Measurements from ENCODE around the gene RPL32. TPM values are rescaled to one million over a fixed set of nuclear protein-coding genes. Genes with fewer than 3 reads are reported as not detected.

The RPL32 gene
- total RNA-seq, 1 experiment from 2014 or later: 1,853 TPM

- no peak for TF ChIP-seq TCF7L2 (IDR thresholded peaks at IDR 0.05; ENCODE audit: borderline replicate concordance, extremely low read depth, insufficient read depth, insufficient read length)
- TF ChIP-seq REST (IDR thresholded peaks at IDR 0.05; ENCODE audit: low read depth): no peak
- TF ChIP-seq YY1 (IDR thresholded peaks at IDR 0.05; ENCODE audit: extremely low read depth, insufficient replicate concordance, low read depth, low read length): no peak
- TF ChIP-seq CBX3 (IDR thresholded peaks at IDR 0.05; ENCODE audit: low read depth): no peak
- no peak for TF ChIP-seq MAX (IDR thresholded peaks at IDR 0.05)
Observed at GRCh38 chr3:12878141-12878574, 36.8 kb upstream of the RPL32 start (continued).

GRCh38 chr3:12877040-12877439, 35.7 kb upstream of the RPL32 start:
- no peaks in the 10 kb centered on the region for H3K9me2 ChIP-seq (ENCODE audit: insufficient read depth)
- CTCF ChIA-PET: no interaction called here
- no peaks in the 10 kb centered on the region for H3K36me3 ChIP-seq (ENCODE audit: control insufficient read depth in 1 of 2, insufficient read depth in 2 of 2, low read length in 2 of 2)
- no peak overlapping the region for H3K27ac ChIP-seq (ENCODE audit: low read depth, low read length)
- DNase-seq (ENCODE audit: low read depth, low spot score) (no peak), ATAC-seq (no peak)
- TF ChIP-seq ZFX (IDR thresholded peaks at IDR 0.05) (peak; percentile 13; the same call in 1 of the 2 replicates), ATF3 (IDR thresholded peaks at IDR 0.05) (no peak)
- H3K9ac ChIP-seq (ENCODE audit: low read length): no peak overlapping the region
- BruUV-seq (replicated peaks): no TSS peak
- no peak overlapping the region for H3K4me2 ChIP-seq (ENCODE audit: low read length)
- no peaks in the 10 kb centered on the region for H3K4me1 ChIP-seq (ENCODE audit: control insufficient read depth in 1 of 2, insufficient read depth in 2 of 2, low read length in 2 of 2)
- RAD21 ChIA-PET (ENCODE audit: low non-redundant PET in 1 of 2, low total read pairs in 2 of 2, uncharacterized antibody in 2 of 2, unreplicated experiment in 2 of 2): no interaction called here
- H4K20me1 ChIP-seq (ENCODE audit: insufficient read depth): no peaks in the 10 kb centered on the region
- no peak overlapping the region for H3K4me3 ChIP-seq (replicated peaks in 1 of 2; ENCODE audit: low read depth in 1 of 2, low read length in 2 of 2)
- H3K9me3 ChIP-seq (ENCODE audit: control insufficient read depth in 1 of 2, insufficient read depth in 1 of 2, low read depth in 1 of 2, low read length in 2 of 2): no peaks in the 10 kb centered on the region
- no peaks in the 10 kb centered on the region for H3K27me3 ChIP-seq (ENCODE audit: insufficient read depth, low read length)
- intact Hi-C loops (cut with micrococcal nuclease): no loop called here
- POLR2A ChIA-PET: no interaction called here
- no peaks in the 10 kb centered on the region for H3K79me2 ChIP-seq (ENCODE audit: insufficient read depth, low read length)
- no peak overlapping the region for H2AFZ ChIP-seq (ENCODE audit: low read depth, low read length, poor library complexity, severe bottlenecking)
